ENCODE data around the gene CLIP4.
A peak's percentile ranks its signal among the peaks of the same experiment; 100 is the strongest.

Gene CLIP4

DNA sequence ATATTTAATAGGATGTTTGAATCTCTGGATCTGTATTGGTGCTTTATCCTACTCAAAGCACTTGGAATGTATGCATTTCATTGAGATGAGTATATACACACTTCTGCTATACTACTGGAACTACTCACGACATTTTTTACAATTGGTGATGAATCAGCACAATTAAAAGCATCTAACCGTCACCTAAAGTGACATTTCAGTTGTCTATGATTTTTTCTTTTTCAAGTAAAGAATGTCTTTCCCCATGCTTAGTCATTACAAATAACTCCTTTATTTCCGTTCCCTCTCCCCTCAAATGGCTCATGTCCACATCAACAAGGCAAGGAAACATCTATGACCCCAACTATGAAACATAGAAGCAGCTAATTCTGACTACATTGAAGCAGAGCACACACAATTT, 77.3 kb downstream of the CLIP4 start:
- no peak for DNase-seq

DNA sequence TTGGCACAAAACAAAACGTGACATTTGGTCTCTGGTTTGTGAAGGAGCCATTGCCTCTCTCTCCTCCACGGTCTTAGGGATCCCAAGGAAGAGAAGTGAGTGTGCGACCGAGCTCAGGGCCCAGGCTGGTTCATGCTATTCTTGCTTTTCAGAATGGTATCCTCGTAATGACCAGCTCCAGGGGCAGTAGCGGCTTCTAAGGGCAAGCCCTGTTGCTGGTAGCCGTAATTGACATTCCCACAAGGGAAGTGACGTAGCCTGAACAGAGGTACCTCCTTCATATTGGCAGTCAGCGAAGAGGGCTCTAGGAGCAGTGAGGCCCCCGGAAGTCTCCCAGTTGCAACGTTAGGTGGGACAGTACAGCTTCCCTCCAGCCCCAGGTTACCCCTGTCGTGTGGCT, 77.9 kb downstream of the CLIP4 start:
- DNase-seq: no peak

GRCh38 chr2:29193681-29194080, 78.5 kb downstream of the CLIP4 start:
- no peak for DNase-seq

- DNase-seq: no peak
These were observed 80.6 kb downstream of the CLIP4 start for GRCh38 chr2:29195796-29196195.

GRCh38 chr2:29196792-29197788, 81.9 kb downstream of the CLIP4 start:
- DNase-seq: peak; percentile 80

DNA sequence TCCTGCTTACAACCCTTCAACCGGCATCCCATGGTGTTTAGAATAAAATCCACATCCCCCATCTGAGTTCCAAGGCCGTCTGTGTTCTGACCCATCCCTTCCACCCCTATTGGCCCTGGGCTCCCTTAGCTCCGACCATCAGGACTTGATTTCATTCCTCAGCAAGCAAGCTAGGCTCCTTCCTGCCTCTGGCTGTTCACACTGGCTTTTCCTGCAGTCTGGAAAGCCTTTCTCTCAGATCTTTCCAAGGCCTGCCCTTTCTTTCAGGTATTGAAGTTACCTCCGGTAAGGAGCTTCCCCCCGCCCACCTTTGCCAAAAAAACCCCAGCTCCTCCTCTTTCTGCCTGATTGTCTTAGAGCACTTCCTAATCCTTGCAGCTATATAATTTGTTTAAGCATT, 86.8 kb downstream of the CLIP4 start:
- DNase-seq: no peak

- DNase-seq: no peak
These were observed 87.7 kb downstream of the CLIP4 start for GRCh38 chr2:29202819-29203495.

- DNase-seq: no peak
These were observed 91.7 kb downstream of the CLIP4 start for GRCh38 chr2:29206941-29207340.

DNA sequence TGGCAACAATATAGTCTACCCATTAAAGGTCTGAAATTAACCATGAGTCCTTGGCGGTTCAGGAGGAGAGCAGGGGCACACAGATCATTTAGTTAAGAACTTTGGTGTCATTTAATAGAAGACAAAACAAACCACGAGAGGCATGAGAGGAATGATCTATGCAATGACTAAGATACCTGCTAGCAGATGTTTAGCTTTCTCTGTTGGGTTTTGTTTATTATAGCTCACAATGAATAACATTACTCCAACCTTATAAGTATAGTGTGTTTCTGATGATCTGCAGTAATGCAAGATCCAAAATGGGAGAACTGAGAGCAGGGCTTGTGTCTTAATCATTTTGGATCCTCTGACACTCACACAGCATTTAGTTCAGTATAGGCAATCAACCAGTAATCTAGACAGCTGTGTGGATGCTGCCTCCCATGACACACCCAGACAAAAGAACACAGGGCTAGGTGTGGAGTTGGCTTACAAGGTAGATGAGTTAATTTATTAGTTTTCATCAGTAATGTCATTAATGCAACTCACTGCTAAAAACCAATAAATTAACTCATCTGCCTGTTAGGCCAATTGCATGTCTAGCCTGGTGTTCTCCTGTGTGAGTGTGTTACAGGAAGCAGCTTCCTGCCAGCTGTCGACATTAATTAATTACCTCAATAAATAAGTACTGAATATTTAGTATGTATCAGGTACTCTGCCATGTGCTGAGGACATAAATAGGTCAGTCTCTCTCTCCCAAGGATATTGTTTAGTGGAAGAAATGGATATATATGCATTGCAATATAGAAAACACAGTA, 92.3 kb downstream of the CLIP4 start:
- no peak for DNase-seq

DNA sequence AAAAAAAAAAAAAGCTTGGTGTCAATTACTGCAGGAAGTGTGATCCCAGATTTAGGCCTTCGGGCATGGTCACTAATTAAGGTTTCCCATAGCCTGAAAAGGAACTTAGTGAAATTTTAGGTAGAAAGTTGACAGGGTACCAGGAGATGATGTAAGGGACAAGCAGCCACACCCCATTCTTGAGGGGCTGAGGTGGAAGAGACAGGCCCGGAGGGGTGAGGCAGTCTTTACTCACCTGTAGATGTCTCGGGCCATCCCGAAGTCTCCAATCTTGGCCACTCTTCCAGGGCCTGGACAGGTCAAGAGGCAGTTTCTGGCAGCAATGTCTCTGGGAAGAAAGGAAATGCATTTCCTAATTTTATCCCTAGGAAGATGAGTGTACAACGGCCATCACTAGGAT, 94.3 kb downstream of the CLIP4 start:
- no peak for DNase-seq

GRCh38 chr2:29212009-29212408, 96.8 kb downstream of the CLIP4 start:
- DNase-seq: no peak

GRCh38 chr2:29213888-29214291, 98.7 kb downstream of the CLIP4 start:
- DNase-seq: peak; percentile 3

DNA sequence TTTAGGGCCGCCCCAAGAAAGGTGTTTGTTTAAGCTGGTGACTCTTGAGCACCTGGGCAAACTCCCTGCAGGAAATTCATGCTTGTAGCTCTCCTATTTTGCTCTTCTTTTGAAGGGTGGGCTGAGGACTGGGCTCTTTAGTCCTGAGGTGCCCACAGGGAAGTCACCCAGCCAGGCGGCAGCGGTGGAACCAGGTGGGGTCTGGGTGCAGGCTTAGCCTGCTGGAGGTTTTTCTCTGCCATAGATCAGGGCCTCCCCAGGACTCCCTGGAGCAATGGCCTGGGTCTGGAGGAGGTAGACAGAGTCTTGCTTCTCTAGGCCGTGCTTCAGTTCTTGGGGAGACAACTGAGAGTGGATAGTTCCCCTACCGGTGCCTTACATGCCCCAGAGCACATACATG, 99.9 kb downstream of the CLIP4 start:
- DNase-seq: no peak

DNA sequence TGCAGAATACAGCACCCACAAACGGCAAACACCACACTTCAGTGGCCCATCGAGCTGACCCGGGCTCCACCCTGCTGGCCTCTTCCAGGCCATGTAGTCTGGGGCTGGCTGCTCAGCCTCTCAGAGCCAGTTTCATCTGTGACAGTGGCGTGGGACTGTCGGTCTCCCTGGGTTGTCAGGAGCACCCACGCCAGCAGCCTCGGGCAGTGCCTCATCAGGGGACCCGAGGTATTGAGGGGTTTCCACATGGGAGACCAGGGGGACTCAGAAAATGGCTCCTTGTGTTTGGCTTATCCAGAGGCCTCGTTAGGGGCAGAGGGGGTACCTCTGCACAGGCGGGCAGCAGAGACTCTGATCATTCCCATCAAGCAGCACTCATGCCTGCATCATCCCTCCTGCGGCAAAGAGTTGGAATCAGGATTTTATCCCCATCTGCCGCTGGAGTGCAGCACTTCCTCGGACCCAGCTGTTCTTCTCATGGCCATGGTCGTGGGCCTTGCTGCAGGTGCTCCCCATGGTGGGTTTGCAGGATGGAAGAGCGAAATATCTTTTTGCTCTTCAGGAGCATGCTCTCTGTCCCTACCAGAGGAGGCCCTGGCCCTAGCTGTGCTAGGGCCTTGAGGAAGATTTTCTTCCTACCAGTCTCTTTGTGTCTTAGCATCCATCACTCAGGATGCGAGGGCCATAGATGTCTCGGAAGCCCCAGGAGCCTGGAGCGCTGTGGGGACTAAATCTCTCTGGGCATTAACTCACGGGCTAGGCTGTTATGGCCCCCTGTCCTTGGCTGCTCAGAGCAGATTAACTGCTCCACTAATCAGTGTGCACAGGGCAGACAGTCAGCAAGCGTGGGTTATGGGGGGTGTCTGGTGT, 100.8 kb downstream of the CLIP4 start:
- no peak for DNase-seq

DNA sequence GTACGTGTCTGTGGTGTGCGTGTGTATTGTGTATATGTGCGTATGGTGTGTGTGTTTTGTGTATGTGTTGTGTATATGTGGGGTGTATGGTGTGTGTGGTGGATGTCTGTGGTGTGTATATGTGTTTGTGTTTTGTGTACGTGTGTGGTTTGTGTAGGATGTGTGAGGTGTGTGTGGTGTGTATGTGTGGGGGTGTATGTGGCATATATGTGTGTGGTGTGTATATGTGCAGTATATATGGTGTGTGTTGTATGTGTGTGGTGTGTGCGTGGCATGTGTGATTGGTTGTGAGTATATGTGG, 101.3 kb downstream of the CLIP4 start:
- DNase-seq: no peak

GRCh38 chr2:29218071-29218470, 102.9 kb downstream of the CLIP4 start:
- no peak for DNase-seq

GRCh38 chr2:29218550-29219125, 103.4 kb downstream of the CLIP4 start:
- no peak for DNase-seq

GRCh38 chr2:29219374-29219773, 104.2 kb downstream of the CLIP4 start:
- no peak for DNase-seq

DNA sequence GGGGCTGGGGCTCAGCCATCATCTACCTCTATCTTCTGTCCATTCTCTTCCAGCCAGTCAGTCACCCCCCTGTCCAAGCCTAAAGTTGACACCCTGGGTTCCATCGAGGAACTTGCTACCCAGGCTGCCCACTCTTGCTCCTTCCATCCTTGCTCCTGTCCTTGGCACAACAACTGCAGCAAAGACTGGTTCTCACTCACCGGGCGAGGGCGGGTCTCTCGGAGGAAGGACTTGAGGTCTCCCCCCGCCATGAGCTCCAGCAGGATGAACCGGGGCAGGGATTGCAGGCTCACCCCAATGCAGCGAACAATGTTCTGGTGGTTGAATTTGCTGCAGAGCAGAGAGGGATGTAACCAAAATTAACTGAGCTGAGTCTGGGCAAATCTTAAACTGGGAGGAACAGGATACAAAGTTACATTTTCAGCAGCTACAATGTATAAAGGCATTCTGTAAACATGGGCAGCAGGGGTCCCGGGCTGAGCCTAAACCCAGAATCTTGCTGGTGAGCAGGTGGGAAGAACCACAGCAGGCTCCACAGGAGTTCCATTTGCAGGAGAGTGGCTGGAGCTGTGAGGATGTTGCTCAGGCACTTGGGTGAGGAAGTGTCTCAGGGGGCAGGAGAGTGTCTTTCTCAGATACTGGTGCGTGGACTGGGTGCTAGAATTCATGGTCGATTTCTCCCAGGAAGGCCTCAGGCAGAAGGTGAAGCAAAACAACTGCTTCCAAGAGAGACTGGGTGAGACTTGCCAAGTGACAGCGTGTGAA, 105.5 kb downstream of the CLIP4 start:
- DNase-seq: no peak

DNA sequence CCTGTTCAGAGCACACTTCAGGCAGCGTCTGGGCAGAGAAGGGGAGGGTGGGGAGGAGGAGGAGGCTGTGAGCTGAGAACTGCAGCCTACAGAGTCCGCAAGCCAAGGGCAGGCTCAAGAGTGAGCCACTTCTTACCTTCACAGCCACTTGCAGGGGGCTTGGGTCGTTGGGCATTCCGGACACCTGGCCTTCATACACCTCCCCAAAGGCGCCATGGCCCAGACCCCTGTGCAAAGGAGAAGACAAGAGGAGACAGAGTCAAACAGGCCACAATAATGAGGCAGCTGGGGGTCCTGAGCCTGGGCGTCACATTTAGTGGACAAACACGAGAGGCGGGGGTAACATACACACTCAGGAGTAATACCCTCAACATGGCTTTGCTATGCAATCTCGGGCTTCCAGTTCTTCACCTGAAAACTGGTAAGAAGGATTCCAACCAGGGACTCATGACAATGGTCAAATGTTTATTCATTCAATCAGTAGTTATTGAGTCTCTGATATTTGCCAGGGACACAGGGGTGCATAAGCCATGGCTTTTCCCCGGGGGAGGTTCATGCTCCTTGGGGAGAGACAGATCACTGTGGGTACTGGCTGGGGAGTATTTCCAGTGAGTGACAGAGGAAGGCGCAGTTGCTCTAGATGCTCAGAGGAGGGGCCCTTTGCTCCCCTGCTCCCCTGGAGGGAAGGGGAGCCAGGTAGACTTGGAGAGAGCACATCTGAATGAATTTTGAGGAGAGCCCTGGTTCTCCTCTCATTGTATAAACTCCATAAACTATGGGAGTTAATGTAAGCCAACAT, 107.4 kb downstream of the CLIP4 start:
- DNase-seq: no peak

DNA sequence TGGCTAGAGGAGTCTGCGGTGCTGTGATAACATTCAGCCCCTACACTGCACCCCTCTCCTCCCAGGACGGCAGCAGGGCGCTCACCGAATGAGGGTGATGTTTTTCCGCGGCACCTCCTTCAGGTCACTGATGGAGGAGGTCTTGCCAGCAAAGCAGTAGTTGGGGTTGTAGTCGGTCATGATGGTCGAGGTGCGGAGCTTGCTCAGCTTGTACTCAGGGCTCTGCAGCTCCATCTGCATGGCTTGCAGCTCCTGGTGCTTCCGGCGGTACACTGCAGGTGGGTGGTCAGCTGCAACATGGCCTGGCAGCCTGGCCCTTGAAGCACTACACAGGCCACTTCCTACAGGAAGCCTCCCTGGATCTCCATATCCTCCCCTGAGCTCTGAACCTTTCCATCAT, 108.0 kb downstream of the CLIP4 start:
- no peak for DNase-seq
